OCI-LY7 (cell line): ENCODE data around the gene ABHD18.
"Not testable (repeated sequence)": the region's sequence is repeated elsewhere in the genome, so short reads cannot be mapped to it uniquely, and the experiment has no call there.

Experiments
- CTCF ChIP-seq: fragments of 200-600 bp; sonication (generic); conservative IDR thresholded peaks from 2 replicates; pipeline ENCODE4 v1.5.1; 2014; ENCODE audit warnings: mild to moderate bottlenecking, antibody characterized with exemption, low read length, moderate library complexity, mixed read lengths
- EZH2phosphoT487 ChIP-seq: fragments of 200-600 bp; sonication (generic); IDR thresholded peaks from 2 replicates; pipeline ENCODE4 v1.6.1; 2018; ENCODE audit warnings: low read depth, borderline replicate concordance, mild to moderate bottlenecking, mixed run types, antibody characterized with exemption, low read length, moderate library complexity, mixed read lengths

GRCh38 chr4:128066453-128066820, 101.2 kb downstream of the ABHD18 start:
- not testable (repeated sequence) for TF ChIP-seq CTCF, EZH2phosphoT487
